ENCODE measurements around the gene INPP4B.
"Not testable (repeated sequence)": the region's sequence is repeated elsewhere in the genome, so short reads cannot be mapped to it uniquely, and the experiment has no call there.

The INPP4B gene

GRCh38 chr4:142530728-142531127 is 315.4 kb downstream of the INPP4B start:
- no peak for DNase-seq

- DNase-seq: no peak
Measured at GRCh38 chr4:142528433-142528832, 317.7 kb downstream of the INPP4B start.

GRCh38 chr4:142523111-142523510 is 323.0 kb downstream of the INPP4B start:
- no peak for DNase-seq

GRCh38 chr4:142519342-142519741 is 326.8 kb downstream of the INPP4B start:
- no peak for DNase-seq

GRCh38 chr4:142516686-142517526 is 329.2 kb downstream of the INPP4B start:
- no peak for DNase-seq

GRCh38 chr4:142512161-142512560 is 333.9 kb downstream of the INPP4B start:
- DNase-seq: no peak

- DNase-seq: no peak
Measured at GRCh38 chr4:142509881-142510280, 336.2 kb downstream of the INPP4B start.

GRCh38 chr4:142509381-142509780 is 336.7 kb downstream of the INPP4B start:
- not testable (repeated sequence) for DNase-seq

GRCh38 chr4:142500966-142501365 is 345.1 kb downstream of the INPP4B start:
- DNase-seq: no peak

- no peak for DNase-seq
Measured at GRCh38 chr4:142497606-142498005, 348.5 kb downstream of the INPP4B start.

GRCh38 chr4:142493255-142494110 is 352.6 kb downstream of the INPP4B start:
- no peak for DNase-seq

- DNase-seq: no peak
Measured at GRCh38 chr4:142485452-142485851, 360.6 kb downstream of the INPP4B start.

GRCh38 chr4:142480244-142480643 is 365.9 kb downstream of the INPP4B start:
- peak; percentile 28 for DNase-seq

GRCh38 chr4:142475663-142476062 is 370.4 kb downstream of the INPP4B start:
- DNase-seq: no peak

- DNase-seq: peak; percentile 36
Measured at GRCh38 chr4:142474398-142475087, 371.6 kb downstream of the INPP4B start.

GRCh38 chr4:142473960-142474338 is 372.2 kb downstream of the INPP4B start:
- DNase-seq: no peak

- peak; percentile 87 for DNase-seq
Measured at GRCh38 chr4:142473218-142473959, 372.7 kb downstream of the INPP4B start.

GRCh38 chr4:142467088-142467487 is 379.0 kb downstream of the INPP4B start:
- DNase-seq: no peak

GRCh38 chr4:142465526-142465925 is 380.6 kb downstream of the INPP4B start:
- DNase-seq: no peak

GRCh38 chr4:142463206-142463605 is 382.9 kb downstream of the INPP4B start:
- peak; percentile 50 for DNase-seq

- no peak for DNase-seq
Measured at GRCh38 chr4:142452161-142452855, 393.8 kb downstream of the INPP4B start.

Data from NCI-H446 treated with DMSO at 0.1 percent for 48 hours (cell line).